Measurements from ENCODE around the gene GALNT3.

GRCh38 chr2:165762723-165763122, 31.3 kb downstream of the GALNT3 start:
- no peak for TF ChIP-seq CTCF (IDR thresholded peaks at IDR 0.05)
- TF ChIP-seq ZFX (IDR thresholded peaks at IDR 0.05; ENCODE audit: borderline replicate concordance): no peak

Measured in 22Rv1 (cell line).